Keratinocyte (primary cell): Measurements from ENCODE around the gene ZC3H12C. TPM values are rescaled to one million over a fixed set of nuclear protein-coding genes. Genes with fewer than 3 reads are reported as not detected.
A peak's percentile ranks its signal among the peaks of the same experiment; 100 is the strongest.

Experiments
- DNase-seq: peaks from one replicate; pipeline ENCODE4 v3.0.0-alpha.2; 2011; ENCODE audit warnings: low read depth, missing footprints, low spot score
- FAIRE-seq: peaks from 2 replicates; lab custom pipeline; 2011; peaks lifted over from hg19 to GRCh38; lab: Jason Lieb, UNC
- H2AFZ ChIP-seq: 2 replicates; pipeline ENCODE4 v1.6.0; 2012; ENCODE audit warnings: low read length, control low read depth, inconsistent platforms; ENCODE audit not compliant: control insufficient read depth
- H3K27ac ChIP-seq: 2 replicates; pipeline ENCODE4 v1.5.1; 2011; ENCODE audit warnings: low read length; ENCODE audit not compliant: control insufficient read depth, insufficient read depth
- H3K27me3 ChIP-seq: 3 replicates; pipeline ENCODE4 v1.6.0; 2011; ENCODE audit warnings: low read length; ENCODE audit not compliant: control insufficient read depth, insufficient read depth; ENCODE audit errors: extremely low read depth
- H3K36me3 ChIP-seq, 2 experiments: 2 replicates in 1 of 2; 3 replicates in 1 of 2; pipeline ENCODE4 v1.5.1; 2011; ENCODE audit warnings: low read length in 2 of 2, mild to moderate bottlenecking in 1 of 2; ENCODE audit not compliant: control insufficient read depth in 2 of 2, insufficient read depth in 2 of 2; ENCODE audit errors: extremely low read depth in 1 of 2
- H3K4me1 ChIP-seq: 3 replicates; pipeline ENCODE4 v1.5.1; 2011; ENCODE audit warnings: low read length; ENCODE audit not compliant: control insufficient read depth, insufficient read depth; ENCODE audit errors: extremely low read depth
- H3K4me2 ChIP-seq: 3 replicates; pipeline ENCODE4 v1.6.0; 2011; ENCODE audit warnings: low read depth, low read length; ENCODE audit not compliant: control insufficient read depth, insufficient read depth; ENCODE audit errors: extremely low read depth
- H3K4me3 ChIP-seq, 3 experiments: fragments of 200-600 bp in 1 of 3; sonication (generic) in 1 of 3; 2 replicates in 2 of 3; 3 replicates in 1 of 3; pipeline ENCODE4 v1.5.1; 2011 to 2016; ENCODE audit warnings: low read length in 3 of 3, mild to moderate bottlenecking in 3 of 3, control low read depth in 2 of 3, inconsistent platforms in 1 of 3, low read depth in 1 of 3, mixed read lengths in 1 of 3, mixed run types in 1 of 3, moderate library complexity in 1 of 3; ENCODE audit not compliant: control insufficient read depth in 2 of 3, insufficient read depth in 2 of 3; ENCODE audit errors: extremely low read depth in 1 of 3
- H3K79me2 ChIP-seq: 2 replicates; pipeline ENCODE4 v1.6.0; 2012; ENCODE audit warnings: low read length; ENCODE audit not compliant: control insufficient read depth, insufficient read depth
- H3K9ac ChIP-seq: 3 replicates; pipeline ENCODE4 v1.6.0; 2011; ENCODE audit warnings: low read length; ENCODE audit not compliant: control insufficient read depth, insufficient read depth; ENCODE audit errors: extremely low read depth
- H3K9me1 ChIP-seq: 3 replicates; pipeline ENCODE4 v1.6.0; 2011; ENCODE audit warnings: low read length; ENCODE audit not compliant: control insufficient read depth, insufficient read depth; ENCODE audit errors: extremely low read depth
- H3K9me3 ChIP-seq: 2 replicates; pipeline ENCODE4 v1.5.1; 2012; ENCODE audit warnings: low read depth, low read length; ENCODE audit not compliant: control insufficient read depth
- H4K20me1 ChIP-seq: 3 replicates; pipeline ENCODE4 v1.6.0; 2011; ENCODE audit warnings: low read length; ENCODE audit not compliant: control insufficient read depth, insufficient read depth; ENCODE audit errors: extremely low read depth
- CTCF ChIP-seq, 3 experiments: IDR thresholded peaks in 1 of 3; conservative IDR thresholded peaks in 1 of 3; optimal IDR thresholded peaks in 1 of 3; 2 replicates in 2 of 3; 3 replicates in 1 of 3; pipeline versions ENCODE3 to v1.5.1; 2011; ENCODE audit warnings: low read length in 3 of 3, mild to moderate bottlenecking in 3 of 3, moderate library complexity in 2 of 3, control low read depth in 1 of 3, inconsistent platforms in 1 of 3; ENCODE audit not compliant: insufficient read depth in 2 of 3; ENCODE audit errors: extremely low read depth in 1 of 3
- EZH2 ChIP-seq: IDR thresholded peaks from one replicate; pipeline ENCODE4 v1.6.1; 2012; ENCODE audit warnings: inconsistent platforms, mild to moderate bottlenecking, low read length, moderate library complexity
- dilution Hi-C: fragments of 300-500 bp; cut with MboI; formaldehyde crosslinking; loops from one replicate; pipeline ENCODE4 v1.7.0; 2020; ENCODE audit warnings: low sequenced_read_pairs; ENCODE audit not compliant: extremely low pct_ligation_motif_present
- polyA plus RNA-seq, 5 experiments: library from polyadenylated mRNA; depleted of rRNA in 3 of 5; stranded (reverse) in 3 of 5; stranded (forward) in 1 of 5; unstranded in 1 of 5; fragments of >200 nt; gene quantifications; 1 replicate in 1 of 5; 2 replicates in 3 of 5; 3 replicates in 1 of 5; pipeline versions ENCODE4 v1.2.1 to v1.2.3, GENCODE V29; 2011 to 2012; ENCODE audit warnings: missing spikeins in 2 of 5, low read depth in 1 of 5, low replicate concordance in 1 of 5

Gene ZC3H12C
- polyA plus RNA-seq, 1 donor (not counting 4 experiments of a cell fraction or from before 2014, with no cell fraction given) = 13.9 TPM

GRCh38 chr11:110077831-110078325 is 15.3 kb upstream of the ZC3H12C start:
- H3K4me3 ChIP-seq = no peak overlapping the region
- H3K27ac ChIP-seq = peak overlapping the region; percentile 87
- dilution Hi-C loops = no loop called here
- no peaks in the 10 kb centered on the region for H3K9me1 ChIP-seq
- peak overlapping the region; percentile 55 for H3K4me2 ChIP-seq
- H3K27me3 ChIP-seq = no peaks in the 10 kb centered on the region
- peak overlapping the region; percentile 54 for H3K9ac ChIP-seq
- peaks cover 42% of the 10 kb centered on the region for H3K4me1 ChIP-seq
- TF ChIP-seq EZH2 (no peak), CTCF (optimal IDR thresholded peaks at IDR 0.05 in 1 of 3, IDR thresholded peaks at IDR 0.05 in 1 of 3, conservative IDR thresholded peaks at IDR 0.05 in 1 of 3; ENCODE audit: extremely low read depth in 1 of 3, insufficient read depth in 2 of 3, low read length in 3 of 3) (no peak)
- peak; percentile 93 for FAIRE-seq
- H4K20me1 ChIP-seq = no peaks in the 10 kb centered on the region
- no peak for DNase-seq
- no peak overlapping the region for H2AFZ ChIP-seq
- H3K79me2 ChIP-seq = no peaks in the 10 kb centered on the region
- H3K36me3 ChIP-seq = no peaks in the 10 kb centered on the region
- peaks cover 2% of the 10 kb centered on the region for H3K9me3 ChIP-seq

- no peaks in the 10 kb centered on the region for H3K27me3 ChIP-seq
- peaks cover 2% of the 10 kb centered on the region for H3K9me3 ChIP-seq
- no peak overlapping the region for H3K4me3 ChIP-seq
- no peak for FAIRE-seq
- no peak overlapping the region for H2AFZ ChIP-seq
- H3K9me1 ChIP-seq = no peaks in the 10 kb centered on the region
- no peaks in the 10 kb centered on the region for H3K36me3 ChIP-seq
- no peak overlapping the region for H3K4me2 ChIP-seq
- no peak for DNase-seq
- no peaks in the 10 kb centered on the region for H4K20me1 ChIP-seq
- TF ChIP-seq EZH2 (no peak), CTCF (optimal IDR thresholded peaks at IDR 0.05 in 1 of 3, IDR thresholded peaks at IDR 0.05 in 1 of 3, conservative IDR thresholded peaks at IDR 0.05 in 1 of 3; ENCODE audit: extremely low read depth in 1 of 3, insufficient read depth in 2 of 3, low read length in 3 of 3) (no peak)
- peaks cover 42% of the 10 kb centered on the region for H3K4me1 ChIP-seq
- no peaks in the 10 kb centered on the region for H3K79me2 ChIP-seq
- no peak overlapping the region for H3K9ac ChIP-seq
- dilution Hi-C loops = no loop called here
- peak overlapping the region; percentile 87 for H3K27ac ChIP-seq
Measured at GRCh38 chr11:110078923-110079544, 14.2 kb upstream of the ZC3H12C start.
